ENCODE measurements around the gene ACTL7B. TPM values are rescaled to one million over a fixed set of nuclear protein-coding genes. Genes with fewer than 3 reads are reported as not detected.

Gene ACTL7B
- total RNA-seq, 1 experiment from 2014 or later = not detected

- Histone ChIP-seq H3F3A (ENCODE audit: insufficient read depth, low read depth) (peaks cover 12% of the 10 kb centered on the region; the same call in 1 of the 2 replicates), H4K20me1 (ENCODE audit: insufficient read depth) (no peaks in the 10 kb centered on the region), H3K9me2 (ENCODE audit: insufficient read depth) (no peaks in the 10 kb centered on the region), H3K4me1 (replicated peaks; ENCODE audit: insufficient read depth) (peaks cover 20% of the 10 kb centered on the region), H3K4me3 (no peak overlapping the region), H3K27me3 (ENCODE audit: insufficient read depth, low read depth) (no peaks in the 10 kb centered on the region), H3K79me2 (ENCODE audit: low read depth) (no peaks in the 10 kb centered on the region), H3K4me2 (peak overlapping the region; percentile 6; the same call in 1 of the 2 replicates), H3K36me3 (ENCODE audit: low read depth) (no peaks in the 10 kb centered on the region), H3K27ac (0 out of 2 replicates have a peak overlapping the region, but pooled peaks have one; percentile 35), H3K9me3 (ENCODE audit: insufficient read depth, low read depth) (no peaks in the 10 kb centered on the region), H2AFZ (no peak overlapping the region)
- DNase-seq = peak; percentile 73 to 90
- ChIA-PET CTCF (interaction anchor here (0.6 to 1.3 kb wide), 4 partner anchors 33 to 251 kb away, joined by 3 to 8 read pairs (median 5); no protein-coding TSS in a partner anchor), POLR2A (ENCODE audit: unreplicated experiment) (interaction anchor here (0.6 kb wide), 3 partner anchors 622 to 1428 kb away, joined by 3 read pairs; no protein-coding TSS in a partner anchor)
- peak; percentile 87 for TF ChIP-seq CTCF (conservative IDR thresholded peaks at IDR 0.05)
- no peak for TF ChIP-seq EZH2 (IDR thresholded peaks at IDR 0.05; ENCODE audit: low read depth)
- intact Hi-C loops (cut with micrococcal nuclease; ENCODE audit: unreplicated experiment) = loop anchor here (1.0 to 10.0 kb wide), 7 partner anchors 37 to 1392 kb away; no protein-coding TSS in a partner anchor
- BruUV-seq (replicated peaks) = no TSS peak
These were observed 41.7 kb downstream of the ACTL7B start for GRCh38 chr9:108813951-108814601.

- POLR2A ChIA-PET (ENCODE audit: unreplicated experiment) = no interaction called here
- H3K79me2 ChIP-seq (ENCODE audit: low read depth) = no peaks in the 10 kb centered on the region
- intact Hi-C loops (cut with micrococcal nuclease; ENCODE audit: unreplicated experiment) = loop anchor here (5.0 to 10.0 kb wide), 4 partner anchors 245 to 1345 kb away; no protein-coding TSS in a partner anchor
These were observed 43.3 kb downstream of the ACTL7B start for GRCh38 chr9:108812396-108813025.

More at GRCh38 chr9:108812396-108813025, 43.3 kb downstream of the ACTL7B start:
- Histone ChIP-seq H2AFZ (no peak overlapping the region), H3K27me3 (ENCODE audit: insufficient read depth, low read depth) (no peaks in the 10 kb centered on the region), H3F3A (ENCODE audit: insufficient read depth, low read depth) (peaks cover 12% of the 10 kb centered on the region; the same call in 1 of the 2 replicates), H3K27ac (no peak overlapping the region), H3K4me2 (no peak overlapping the region), H3K4me1 (replicated peaks; ENCODE audit: insufficient read depth) (peaks cover 20% of the 10 kb centered on the region), H3K9me2 (ENCODE audit: insufficient read depth) (no peaks in the 10 kb centered on the region), H3K4me3 (no peak overlapping the region), H3K36me3 (ENCODE audit: low read depth) (no peaks in the 10 kb centered on the region), H3K9me3 (ENCODE audit: insufficient read depth, low read depth) (no peaks in the 10 kb centered on the region), H4K20me1 (ENCODE audit: insufficient read depth) (no peaks in the 10 kb centered on the region)
- TF ChIP-seq CTCF (conservative IDR thresholded peaks at IDR 0.05) (no peak), EZH2 (IDR thresholded peaks at IDR 0.05; ENCODE audit: low read depth) (no peak)
- BruUV-seq (replicated peaks) = no TSS peak
- no peak for DNase-seq
- CTCF ChIA-PET = interaction anchor here (0.6 to 0.7 kb wide), 2 partner anchors 1552 to 1654 kb away, joined by 3 to 8 read pairs; no protein-coding TSS in a partner anchor
